Peyer's patch (tissue), 4 donors: Measurements from ENCODE around the gene CDK6.

ENCODE experiments used
- CTCF ChIP-seq, 6 experiments: fragments of 450-650 bp in 4 of 6; fragments of 200-600 bp in 2 of 6; sonication (generic) in 1 of 6; IDR thresholded peaks; one replicate each; pipeline ENCODE4 v1.5.1; 2017 to 2019; ENCODE audit warnings: antibody characterized with exemption in 6 of 6, mild to moderate bottlenecking in 3 of 6, moderate library complexity in 1 of 6
- POLR2A ChIP-seq, 2 donors: fragments of 450-650 bp; IDR thresholded peaks; one replicate each; pipeline ENCODE4 v1.5.1; 2017; ENCODE audit warnings: antibody characterized with exemption in 2 of 2, mild to moderate bottlenecking in 2 of 2, moderate library complexity in 2 of 2

GRCh38 chr7:92768501-92769393 is 67.6 kb downstream of the CDK6 start:
- TF ChIP-seq CTCF (IDR thresholded peaks at IDR 0.05) (no peak), POLR2A (IDR thresholded peaks at IDR 0.05) (no peak)
